ENCODE data around the gene FILIP1L. TPM values are rescaled to one million over a fixed set of nuclear protein-coding genes. Genes with fewer than 3 reads are reported as not detected.

FILIP1L gene
- polyA plus RNA-seq, 3 donors: 0.13 to 0.40 (median 0.25) TPM

- 95% methylated on average over 2 of the region's 5 CpGs for WGBS (ENCODE audit: insufficient coverage)
- peaks cover 0 to 3% (median 0%) of the 10 kb centered on the region in 7 donors for H3K9me3 Mint-ChIP-seq
- Histone ChIP-seq H3K36me3 (replicated peaks in 1 of 2; ENCODE audit: control insufficient read depth in 1 of 2, insufficient read depth in 2 of 2, low read length in 2 of 2) (no peaks in the 10 kb centered on the region), H3K4me2 (replicated peaks; ENCODE audit: extremely low read depth, low read length, poor library complexity, severe bottlenecking) (no peak overlapping the region), H3K27me3 (ENCODE audit: control insufficient read depth in 2 of 2, insufficient read depth in 2 of 2, low read length in 2 of 2) (no peaks in the 10 kb centered on the region), H4K20me1 (ENCODE audit: insufficient read depth, low read length) (no peaks in the 10 kb centered on the region), H2AFZ (ENCODE audit: insufficient read depth, low read depth, low read length, poor library complexity, severe bottlenecking) (no peak overlapping the region), H3K4me3 (replicated peaks in 1 of 3; ENCODE audit: low read depth in 2 of 3, low read length in 3 of 3) (no peak overlapping the region), H3K79me2 (ENCODE audit: insufficient read depth, low read length) (no peaks in the 10 kb centered on the region), H3K9ac (ENCODE audit: insufficient read depth, low read length, poor library complexity, severe bottlenecking) (no peak overlapping the region), H3K4me1 (ENCODE audit: control insufficient read depth in 1 of 2, insufficient read depth in 2 of 2, low read length in 2 of 2) (no peaks in the 10 kb centered on the region), H3K27ac (ENCODE audit: low read depth in 1 of 2, low read length in 2 of 2) (no peak overlapping the region), H3K9me3 (replicated peaks in 1 of 2; ENCODE audit: control insufficient read depth in 1 of 2, insufficient read depth in 1 of 2, low read length in 2 of 2) (no peaks in the 10 kb centered on the region)
- intact Hi-C loops (cut with micrococcal nuclease): no loop called here
- no peak for DNase-seq
- no peaks in the 10 kb centered on the region for H3K36me3 Mint-ChIP-seq
- H3K4me1 Mint-ChIP-seq: no peaks in the 10 kb centered on the region
- H3K4me3 Mint-ChIP-seq: no peak overlapping the region
- H3K27ac Mint-ChIP-seq: no peak overlapping the region
- H3K27me3 Mint-ChIP-seq (ENCODE audit: low read depth in 3 of 3): peaks cover 0 to 3% (median 0%) of the 10 kb centered on the region in 3 donors
- no peak for TF ChIP-seq CTCF (IDR thresholded peaks at IDR 0.05)
Observed at GRCh38 chr3:100124201-100124761, 10.0 kb upstream of the FILIP1L start.

DNA sequence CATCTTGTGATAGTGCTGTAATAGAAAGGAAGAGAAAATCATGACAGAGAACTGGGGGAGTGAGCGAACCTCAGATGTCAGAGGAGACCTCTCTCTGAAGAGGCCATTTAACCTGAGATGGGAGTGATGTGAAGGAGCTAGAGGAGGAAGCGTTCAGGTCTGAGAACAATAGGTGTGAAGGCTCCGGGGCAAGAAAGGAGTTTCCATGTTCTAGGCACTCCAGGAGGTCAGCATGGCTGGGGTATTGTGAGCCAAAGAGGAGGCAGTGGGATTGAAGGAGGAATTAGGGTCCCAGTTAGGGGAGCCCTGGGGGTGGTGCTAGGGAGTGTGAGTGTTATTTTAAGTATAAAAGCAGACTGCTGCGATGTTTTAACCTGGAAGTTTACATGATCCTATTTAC lies 8.8 kb upstream of the FILIP1L start:
- no peaks in the 10 kb centered on the region for H3K36me3 Mint-ChIP-seq
- no peak overlapping the region for H3K4me3 ChIP-seq (replicated peaks in 1 of 3; ENCODE audit: low read depth in 2 of 3, low read length in 3 of 3)
- no peak for TF ChIP-seq CTCF (IDR thresholded peaks at IDR 0.05)
- 100% methylated on average over 4 of the region's 4 CpGs for WGBS (ENCODE audit: insufficient coverage)
- no peak overlapping the region for H3K4me2 ChIP-seq (replicated peaks; ENCODE audit: extremely low read depth, low read length, poor library complexity, severe bottlenecking)
- no peaks in the 10 kb centered on the region for H4K20me1 ChIP-seq (ENCODE audit: insufficient read depth, low read length)
- no peaks in the 10 kb centered on the region for H3K4me1 Mint-ChIP-seq
- H3K36me3 ChIP-seq (replicated peaks in 1 of 2; ENCODE audit: control insufficient read depth in 1 of 2, insufficient read depth in 2 of 2, low read length in 2 of 2): no peaks in the 10 kb centered on the region
- H3K27ac Mint-ChIP-seq: no peak overlapping the region
- H3K9me3 Mint-ChIP-seq: peaks cover 0 to 3% (median 0%) of the 10 kb centered on the region in 7 donors
- H3K27me3 ChIP-seq (ENCODE audit: control insufficient read depth in 2 of 2, insufficient read depth in 2 of 2, low read length in 2 of 2): no peaks in the 10 kb centered on the region
- no peak overlapping the region for H2AFZ ChIP-seq (ENCODE audit: insufficient read depth, low read depth, low read length, poor library complexity, severe bottlenecking)
- no peak overlapping the region for H3K27ac ChIP-seq (ENCODE audit: low read depth in 1 of 2, low read length in 2 of 2)
- intact Hi-C loops (cut with micrococcal nuclease): no loop called here
- no peak overlapping the region for H3K4me3 Mint-ChIP-seq
- no peaks in the 10 kb centered on the region for H3K9me3 ChIP-seq (replicated peaks in 1 of 2; ENCODE audit: control insufficient read depth in 1 of 2, insufficient read depth in 1 of 2, low read length in 2 of 2)
- no peaks in the 10 kb centered on the region for H3K4me1 ChIP-seq (ENCODE audit: control insufficient read depth in 1 of 2, insufficient read depth in 2 of 2, low read length in 2 of 2)
- peaks cover 0 to 3% (median 0%) of the 10 kb centered on the region in 3 donors for H3K27me3 Mint-ChIP-seq (ENCODE audit: low read depth in 3 of 3)
- no peaks in the 10 kb centered on the region for H3K79me2 ChIP-seq (ENCODE audit: insufficient read depth, low read length)
- H3K9ac ChIP-seq (ENCODE audit: insufficient read depth, low read length, poor library complexity, severe bottlenecking): no peak overlapping the region
- DNase-seq: no peak

Data from CD14-positive monocyte (primary cell).